ENCODE measurements around the gene WDR44. TPM values are rescaled to one million over a fixed set of nuclear protein-coding genes. Genes with fewer than 3 reads are reported as not detected.

The WDR44 gene
- total RNA-seq, 1 experiment from 2014 or later = 10.9 TPM

GRCh38 chrX:118352566-118352965 lies 6.7 kb downstream of the WDR44 start:
- Histone ChIP-seq H3K9me2 (replicated peaks; ENCODE audit: insufficient read depth, low read length) (no peaks in the 10 kb centered on the region), H3K4me2 (ENCODE audit: low read depth, low read length, poor library complexity, severe bottlenecking) (no peak overlapping the region), H2AFZ (ENCODE audit: low read length) (no peak overlapping the region), H3K9me3 (ENCODE audit: low read length) (no peaks in the 10 kb centered on the region), H3K36me3 (ENCODE audit: insufficient read depth, low read length) (no peaks in the 10 kb centered on the region), H3K4me3 (ENCODE audit: low read length) (no peak overlapping the region), H3K27me3 (ENCODE audit: low read length) (no peaks in the 10 kb centered on the region), H3K4me1 (ENCODE audit: low read length) (peaks cover 34% of the 10 kb centered on the region), H4K20me1 (ENCODE audit: insufficient read depth, low read depth, low read length) (peaks cover 4% of the 10 kb centered on the region; the same call in 1 of the 2 replicates), H3K27ac (ENCODE audit: low read length) (no peak overlapping the region), H3K79me2 (ENCODE audit: low read length) (peaks cover 6% of the 10 kb centered on the region; the same call in 1 of the 2 replicates), H3K9ac (ENCODE audit: low read length) (no peak overlapping the region)
- no peak for DNase-seq

- peak; percentile 36 for DNase-seq
- Histone ChIP-seq H4K20me1 (ENCODE audit: insufficient read depth, low read depth, low read length) (peaks cover 4% of the 10 kb centered on the region; the same call in 1 of the 2 replicates), H2AFZ (ENCODE audit: low read length) (no peak overlapping the region), H3K4me3 (ENCODE audit: low read length) (no peak overlapping the region), H3K9ac (ENCODE audit: low read length) (no peak overlapping the region), H3K27me3 (ENCODE audit: low read length) (no peaks in the 10 kb centered on the region), H3K79me2 (ENCODE audit: low read length) (peaks cover 2% of the 10 kb centered on the region; the same call in 1 of the 2 replicates), H3K27ac (ENCODE audit: low read length) (no peak overlapping the region), H3K36me3 (ENCODE audit: insufficient read depth, low read length) (no peaks in the 10 kb centered on the region), H3K9me2 (replicated peaks; ENCODE audit: insufficient read depth, low read length) (no peaks in the 10 kb centered on the region), H3K9me3 (ENCODE audit: low read length) (no peaks in the 10 kb centered on the region), H3K4me1 (ENCODE audit: low read length) (peaks cover 27% of the 10 kb centered on the region), H3K4me2 (ENCODE audit: low read depth, low read length, poor library complexity, severe bottlenecking) (no peak overlapping the region)
Observed at GRCh38 chrX:118353081-118353850, 7.4 kb downstream of the WDR44 start.

GRCh38 chrX:118355225-118355920 lies 9.5 kb downstream of the WDR44 start:
- peaks cover 21% of the 10 kb centered on the region for H3K4me1 ChIP-seq (ENCODE audit: low read length)
- H2AFZ ChIP-seq (ENCODE audit: low read length) = no peak overlapping the region
- peak; percentile 33 for DNase-seq
- H4K20me1 ChIP-seq (ENCODE audit: insufficient read depth, low read depth, low read length) = 0 out of 2 replicates have a peak, but pooled peaks cover 4% of the 10 kb centered on the region
- no peaks in the 10 kb centered on the region for H3K27me3 ChIP-seq (ENCODE audit: low read length)
- H3K79me2 ChIP-seq (ENCODE audit: low read length) = peaks cover 2% of the 10 kb centered on the region; the same call in 1 of the 2 replicates
- H3K4me2 ChIP-seq (ENCODE audit: low read depth, low read length, poor library complexity, severe bottlenecking) = no peak overlapping the region
- H3K4me3 ChIP-seq (ENCODE audit: low read length) = no peak overlapping the region
- no peak overlapping the region for H3K27ac ChIP-seq (ENCODE audit: low read length)
- no peaks in the 10 kb centered on the region for H3K9me2 ChIP-seq (replicated peaks; ENCODE audit: insufficient read depth, low read length)
- H3K9me3 ChIP-seq (ENCODE audit: low read length) = no peaks in the 10 kb centered on the region
- H3K9ac ChIP-seq (ENCODE audit: low read length) = no peak overlapping the region
- no peaks in the 10 kb centered on the region for H3K36me3 ChIP-seq (ENCODE audit: insufficient read depth, low read length)

GRCh38 chrX:118356154-118356701 lies 10.3 kb downstream of the WDR44 start:
- no peak for DNase-seq
- H3K79me2 ChIP-seq (ENCODE audit: low read length) = peaks cover 2% of the 10 kb centered on the region; the same call in 1 of the 2 replicates
- H3K9me2 ChIP-seq (replicated peaks; ENCODE audit: insufficient read depth, low read length) = no peaks in the 10 kb centered on the region
- H3K36me3 ChIP-seq (ENCODE audit: insufficient read depth, low read length) = no peaks in the 10 kb centered on the region
- H2AFZ ChIP-seq (ENCODE audit: low read length) = no peak overlapping the region
- no peaks in the 10 kb centered on the region for H3K27me3 ChIP-seq (ENCODE audit: low read length)
- H3K4me2 ChIP-seq (ENCODE audit: low read depth, low read length, poor library complexity, severe bottlenecking) = no peak overlapping the region
- no peaks in the 10 kb centered on the region for H3K9me3 ChIP-seq (ENCODE audit: low read length)
- no peak overlapping the region for H3K4me3 ChIP-seq (ENCODE audit: low read length)
- H4K20me1 ChIP-seq (ENCODE audit: insufficient read depth, low read depth, low read length) = 0 out of 2 replicates have a peak, but pooled peaks cover 4% of the 10 kb centered on the region
- H3K27ac ChIP-seq (ENCODE audit: low read length) = no peak overlapping the region
- H3K4me1 ChIP-seq (ENCODE audit: low read length) = peaks cover 14% of the 10 kb centered on the region
- H3K9ac ChIP-seq (ENCODE audit: low read length) = no peak overlapping the region

GRCh38 chrX:118360429-118361125 lies 14.7 kb downstream of the WDR44 start:
- Histone ChIP-seq H3K9ac (ENCODE audit: low read length) (no peak overlapping the region), H4K20me1 (ENCODE audit: insufficient read depth, low read depth, low read length) (no peaks in the 10 kb centered on the region), H3K4me2 (ENCODE audit: low read depth, low read length, poor library complexity, severe bottlenecking) (no peak overlapping the region), H3K27ac (ENCODE audit: low read length) (no peak overlapping the region), H3K36me3 (ENCODE audit: insufficient read depth, low read length) (no peaks in the 10 kb centered on the region), H3K9me3 (ENCODE audit: low read length) (no peaks in the 10 kb centered on the region), H3K4me1 (ENCODE audit: low read length) (no peaks in the 10 kb centered on the region), H3K9me2 (replicated peaks; ENCODE audit: insufficient read depth, low read length) (no peaks in the 10 kb centered on the region), H3K27me3 (ENCODE audit: low read length) (no peaks in the 10 kb centered on the region), H3K79me2 (ENCODE audit: low read length) (no peaks in the 10 kb centered on the region), H2AFZ (ENCODE audit: low read length) (no peak overlapping the region), H3K4me3 (ENCODE audit: low read length) (no peak overlapping the region)
- peak; percentile 27 for DNase-seq

- H3K4me3 ChIP-seq (ENCODE audit: low read length) = no peak overlapping the region
- H3K27ac ChIP-seq (ENCODE audit: low read length) = no peak overlapping the region
- peaks cover 9% of the 10 kb centered on the region for H3K4me1 ChIP-seq (ENCODE audit: low read length)
- no peaks in the 10 kb centered on the region for H3K79me2 ChIP-seq (ENCODE audit: low read length)
- H3K9ac ChIP-seq (ENCODE audit: low read length) = no peak overlapping the region
- H2AFZ ChIP-seq (ENCODE audit: low read length) = no peak overlapping the region
- H3K27me3 ChIP-seq (ENCODE audit: low read length) = no peaks in the 10 kb centered on the region
- H3K4me2 ChIP-seq (ENCODE audit: low read depth, low read length, poor library complexity, severe bottlenecking) = no peak overlapping the region
- H3K9me3 ChIP-seq (ENCODE audit: low read length) = no peaks in the 10 kb centered on the region
- no peaks in the 10 kb centered on the region for H4K20me1 ChIP-seq (ENCODE audit: insufficient read depth, low read depth, low read length)
- DNase-seq = no peak
- H3K36me3 ChIP-seq (ENCODE audit: insufficient read depth, low read length) = no peaks in the 10 kb centered on the region
- H3K9me2 ChIP-seq (replicated peaks; ENCODE audit: insufficient read depth, low read length) = no peaks in the 10 kb centered on the region
Observed at GRCh38 chrX:118364261-118364660, 18.4 kb downstream of the WDR44 start.

- Histone ChIP-seq H3K27ac (ENCODE audit: low read length) (no peak overlapping the region), H3K4me3 (ENCODE audit: low read length) (no peak overlapping the region), H3K4me2 (ENCODE audit: low read depth, low read length, poor library complexity, severe bottlenecking) (no peak overlapping the region), H3K27me3 (ENCODE audit: low read length) (no peaks in the 10 kb centered on the region), H3K9me2 (replicated peaks; ENCODE audit: insufficient read depth, low read length) (no peaks in the 10 kb centered on the region), H3K36me3 (ENCODE audit: insufficient read depth, low read length) (no peaks in the 10 kb centered on the region), H3K9me3 (ENCODE audit: low read length) (no peaks in the 10 kb centered on the region), H3K9ac (ENCODE audit: low read length) (no peak overlapping the region), H3K4me1 (ENCODE audit: low read length) (peaks cover 9% of the 10 kb centered on the region), H4K20me1 (ENCODE audit: insufficient read depth, low read depth, low read length) (no peaks in the 10 kb centered on the region), H3K79me2 (ENCODE audit: low read length) (no peaks in the 10 kb centered on the region), H2AFZ (ENCODE audit: low read length) (no peak overlapping the region)
- no peak for DNase-seq
Observed at GRCh38 chrX:118367338-118367737, 21.4 kb downstream of the WDR44 start.

Data from Karpas-422 (cell line).